GM10266 (cell line): ENCODE measurements around the gene CLPSL1.

Experiments
- DNase-seq: peaks from one replicate; pipeline ENCODE4 v3.0.0; 2012; ENCODE audit errors: extremely low spot score
- CTCF ChIP-seq: IDR thresholded peaks from 2 replicates; pipeline ENCODE4 v1.5.1; 2012; ENCODE audit warnings: mild to moderate bottlenecking, low read depth; ENCODE audit not compliant: control insufficient read depth, insufficient read depth; ENCODE audit errors: missing control alignments

CLPSL1 gene

GRCh38 chr6:35777356-35778102, 3.3 kb upstream of the CLPSL1 start:
- DNase-seq = no peak
- TF ChIP-seq CTCF = no peak

- no peak for DNase-seq
- no peak for TF ChIP-seq CTCF
Measured at GRCh38 chr6:35778437-35778836, 2.4 kb upstream of the CLPSL1 start.

- TF ChIP-seq CTCF = no peak
- DNase-seq = peak; percentile 7
Measured at GRCh38 chr6:35781290-35781689, 471 bp downstream of the CLPSL1 start.

GRCh38 chr6:35782424-35782823, 1.6 kb downstream of the CLPSL1 start:
- peak; percentile 7 for DNase-seq
- TF ChIP-seq CTCF = no peak

- no peak for TF ChIP-seq CTCF
- no peak for DNase-seq
Measured at GRCh38 chr6:35784200-35784599, 3.4 kb downstream of the CLPSL1 start.

GRCh38 chr6:35786272-35786671, 5.5 kb downstream of the CLPSL1 start:
- no peak for TF ChIP-seq CTCF
- no peak for DNase-seq

- no peak for TF ChIP-seq CTCF
- DNase-seq = peak; percentile 19
Measured at GRCh38 chr6:35786810-35787209, 6.0 kb downstream of the CLPSL1 start.
